ENCODE results near the gene GNA12.
"Not testable (repeated sequence)": the region's sequence is repeated elsewhere in the genome, so short reads cannot be mapped to it uniquely, and the experiment has no call there.

- TF ChIP-seq TSHZ1 (CRISPR knock-in tag; IDR thresholded peaks at IDR 0.05); MYC (IDR thresholded peaks at IDR 0.05; ENCODE audit: low read depth, low read length); MYC (CRISPR knock-in tag; IDR thresholded peaks at IDR 0.05; ENCODE audit: borderline replicate concordance, low read depth); TEAD4 (IDR thresholded peaks at IDR 0.05; ENCODE audit: low read length); TEAD4 (CRISPR knock-in tag; IDR thresholded peaks at IDR 0.05; ENCODE audit: borderline replicate concordance); PML (IDR thresholded peaks at IDR 0.05; ENCODE audit: low read length); TCF3 (CRISPR knock-in tag; IDR thresholded peaks at IDR 0.05); RBM17 (IDR thresholded peaks at IDR 0.05; ENCODE audit: borderline replicate concordance, low read depth, low read length); PCBP2 (IDR thresholded peaks at IDR 0.05; ENCODE audit: low read depth, low read length, poor library complexity, severe bottlenecking); GATAD2A (IDR thresholded peaks at IDR 0.05); POLR2AphosphoS2 (IDR thresholded peaks at IDR 0.05; ENCODE audit: low read length); COPS2 (conservative IDR thresholded peaks at IDR 0.05): not testable (repeated sequence)
- TF ChIP-seq, protein P1, sequence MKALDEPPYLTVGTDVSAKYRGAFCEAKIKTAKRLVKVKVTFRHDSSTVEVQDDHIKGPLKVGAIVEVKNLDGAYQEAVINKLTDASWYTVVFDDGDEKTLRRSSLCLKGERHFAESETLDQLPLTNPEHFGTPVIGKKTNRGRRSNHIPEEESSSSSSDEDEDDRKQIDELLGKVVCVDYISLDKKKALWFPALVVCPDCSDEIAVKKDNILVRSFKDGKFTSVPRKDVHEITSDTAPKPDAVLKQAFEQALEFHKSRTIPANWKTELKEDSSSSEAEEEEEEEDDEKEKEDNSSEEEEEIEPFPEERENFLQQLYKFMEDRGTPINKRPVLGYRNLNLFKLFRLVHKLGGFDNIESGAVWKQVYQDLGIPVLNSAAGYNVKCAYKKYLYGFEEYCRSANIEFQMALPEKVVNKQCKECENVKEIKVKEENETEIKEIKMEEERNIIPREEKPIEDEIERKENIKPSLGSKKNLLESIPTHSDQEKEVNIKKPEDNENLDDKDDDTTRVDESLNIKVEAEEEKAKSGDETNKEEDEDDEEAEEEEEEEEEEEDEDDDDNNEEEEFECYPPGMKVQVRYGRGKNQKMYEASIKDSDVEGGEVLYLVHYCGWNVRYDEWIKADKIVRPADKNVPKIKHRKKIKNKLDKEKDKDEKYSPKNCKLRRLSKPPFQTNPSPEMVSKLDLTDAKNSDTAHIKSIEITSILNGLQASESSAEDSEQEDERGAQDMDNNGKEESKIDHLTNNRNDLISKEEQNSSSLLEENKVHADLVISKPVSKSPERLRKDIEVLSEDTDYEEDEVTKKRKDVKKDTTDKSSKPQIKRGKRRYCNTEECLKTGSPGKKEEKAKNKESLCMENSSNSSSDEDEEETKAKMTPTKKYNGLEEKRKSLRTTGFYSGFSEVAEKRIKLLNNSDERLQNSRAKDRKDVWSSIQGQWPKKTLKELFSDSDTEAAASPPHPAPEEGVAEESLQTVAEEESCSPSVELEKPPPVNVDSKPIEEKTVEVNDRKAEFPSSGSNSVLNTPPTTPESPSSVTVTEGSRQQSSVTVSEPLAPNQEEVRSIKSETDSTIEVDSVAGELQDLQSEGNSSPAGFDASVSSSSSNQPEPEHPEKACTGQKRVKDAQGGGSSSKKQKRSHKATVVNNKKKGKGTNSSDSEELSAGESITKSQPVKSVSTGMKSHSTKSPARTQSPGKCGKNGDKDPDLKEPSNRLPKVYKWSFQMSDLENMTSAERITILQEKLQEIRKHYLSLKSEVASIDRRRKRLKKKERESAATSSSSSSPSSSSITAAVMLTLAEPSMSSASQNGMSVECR (CRISPR knock-in tag; IDR thresholded peaks at IDR 0.05): not testable (repeated sequence)
- TF ChIP-seq POLR2A (conservative IDR thresholded peaks at IDR 0.05): 0 out of 2 replicates have a peak, but pooled peaks have one; percentile 36
- TF ChIP-seq, protein P2, sequence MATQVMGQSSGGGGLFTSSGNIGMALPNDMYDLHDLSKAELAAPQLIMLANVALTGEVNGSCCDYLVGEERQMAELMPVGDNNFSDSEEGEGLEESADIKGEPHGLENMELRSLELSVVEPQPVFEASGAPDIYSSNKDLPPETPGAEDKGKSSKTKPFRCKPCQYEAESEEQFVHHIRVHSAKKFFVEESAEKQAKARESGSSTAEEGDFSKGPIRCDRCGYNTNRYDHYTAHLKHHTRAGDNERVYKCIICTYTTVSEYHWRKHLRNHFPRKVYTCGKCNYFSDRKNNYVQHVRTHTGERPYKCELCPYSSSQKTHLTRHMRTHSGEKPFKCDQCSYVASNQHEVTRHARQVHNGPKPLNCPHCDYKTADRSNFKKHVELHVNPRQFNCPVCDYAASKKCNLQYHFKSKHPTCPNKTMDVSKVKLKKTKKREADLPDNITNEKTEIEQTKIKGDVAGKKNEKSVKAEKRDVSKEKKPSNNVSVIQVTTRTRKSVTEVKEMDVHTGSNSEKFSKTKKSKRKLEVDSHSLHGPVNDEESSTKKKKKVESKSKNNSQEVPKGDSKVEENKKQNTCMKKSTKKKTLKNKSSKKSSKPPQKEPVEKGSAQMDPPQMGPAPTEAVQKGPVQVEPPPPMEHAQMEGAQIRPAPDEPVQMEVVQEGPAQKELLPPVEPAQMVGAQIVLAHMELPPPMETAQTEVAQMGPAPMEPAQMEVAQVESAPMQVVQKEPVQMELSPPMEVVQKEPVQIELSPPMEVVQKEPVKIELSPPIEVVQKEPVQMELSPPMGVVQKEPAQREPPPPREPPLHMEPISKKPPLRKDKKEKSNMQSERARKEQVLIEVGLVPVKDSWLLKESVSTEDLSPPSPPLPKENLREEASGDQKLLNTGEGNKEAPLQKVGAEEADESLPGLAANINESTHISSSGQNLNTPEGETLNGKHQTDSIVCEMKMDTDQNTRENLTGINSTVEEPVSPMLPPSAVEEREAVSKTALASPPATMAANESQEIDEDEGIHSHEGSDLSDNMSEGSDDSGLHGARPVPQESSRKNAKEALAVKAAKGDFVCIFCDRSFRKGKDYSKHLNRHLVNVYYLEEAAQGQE (IDR thresholded peaks at IDR 0.05; ENCODE audit: borderline replicate concordance): not testable (repeated sequence)
- TF ChIP-seq, protein P2 (CRISPR knock-in tag; IDR thresholded peaks at IDR 0.05; ENCODE audit: low read depth): not testable (repeated sequence)
- TF ChIP-seq, protein P3, sequence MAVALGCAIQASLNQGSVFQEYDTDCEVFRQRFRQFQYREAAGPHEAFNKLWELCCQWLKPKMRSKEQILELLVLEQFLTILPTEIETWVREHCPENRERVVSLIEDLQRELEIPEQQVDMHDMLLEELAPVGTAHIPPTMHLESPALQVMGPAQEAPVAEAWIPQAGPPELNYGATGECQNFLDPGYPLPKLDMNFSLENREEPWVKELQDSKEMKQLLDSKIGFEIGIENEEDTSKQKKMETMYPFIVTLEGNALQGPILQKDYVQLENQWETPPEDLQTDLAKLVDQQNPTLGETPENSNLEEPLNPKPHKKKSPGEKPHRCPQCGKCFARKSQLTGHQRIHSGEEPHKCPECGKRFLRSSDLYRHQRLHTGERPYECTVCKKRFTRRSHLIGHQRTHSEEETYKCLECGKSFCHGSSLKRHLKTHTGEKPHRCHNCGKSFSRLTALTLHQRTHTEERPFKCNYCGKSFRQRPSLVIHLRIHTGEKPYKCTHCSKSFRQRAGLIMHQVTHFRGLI (CRISPR knock-in tag; IDR thresholded peaks at IDR 0.05): not testable (repeated sequence)
These were observed 9.4 kb upstream of the GNA12 start for GRCh38 chr7:2853552-2853951.

Data from K562 (cell line).